Natural killer cell (primary cell): ENCODE data around the gene ZSCAN21. TPM values are rescaled to one million over a fixed set of nuclear protein-coding genes. Genes with fewer than 3 reads are reported as not detected.

Experiments
- ATAC-seq, 3 donors: fragments of 150-1000 bp in 2 of 3; fragments of 200-7000 bp in 1 of 3; cut with Tn5 transposase; 1 replicate in 1 of 3; 2 replicates in 2 of 3; pipeline ENCODE4 v1.10.0; 2021; ENCODE audit warnings: mild to moderate bottlenecking in 2 of 3, moderate library complexity in 2 of 3
- DNase-seq, 2 donors: peaks; one replicate each; pipeline versions ENCODE4 v3.0.0 to v3.0.0-alpha.2; 2013 to 2021; ENCODE audit warnings: mixed read lengths in 1 of 2
- H3K27ac ChIP-seq: one replicate; pipeline ENCODE4 v1.5.1; 2013; ENCODE audit warnings: mild to moderate bottlenecking, low read length
- H3K27me3 ChIP-seq: one replicate; pipeline ENCODE4 v1.6.1; 2013; ENCODE audit warnings: low read length; ENCODE audit not compliant: control insufficient read depth, insufficient read depth
- H3K36me3 ChIP-seq: one replicate; pipeline ENCODE4 v1.6.1; 2013; ENCODE audit warnings: low read length; ENCODE audit not compliant: control insufficient read depth, insufficient read depth
- H3K4me1 ChIP-seq: one replicate; pipeline ENCODE4 v1.6.1; 2013; ENCODE audit warnings: low read length; ENCODE audit not compliant: control insufficient read depth, insufficient read depth
- H3K4me3 ChIP-seq: one replicate; pipeline ENCODE4 v1.5.1; 2013; ENCODE audit warnings: low read length
- H3K9me3 ChIP-seq: one replicate; pipeline ENCODE4 v1.6.1; 2013; ENCODE audit warnings: low read length; ENCODE audit not compliant: control insufficient read depth, insufficient read depth
- H3K27ac Mint-ChIP-seq, 2 donors: one replicate each; pipeline ENCODE4 v1.8.0; 2022; ENCODE audit warnings: mild to moderate bottlenecking in 2 of 2, mixed read lengths in 2 of 2, moderate library complexity in 1 of 2
- H3K27me3 Mint-ChIP-seq, 2 donors: one replicate each; pipeline ENCODE4 v1.8.0; 2022; ENCODE audit warnings: low read depth in 2 of 2, mixed read lengths in 2 of 2
- H3K36me3 Mint-ChIP-seq: one replicate; pipeline ENCODE4 v1.8.0; 2022; ENCODE audit warnings: mixed read lengths
- H3K4me1 Mint-ChIP-seq, 2 donors: one replicate each; pipeline ENCODE4 v1.8.0; 2022; ENCODE audit warnings: mixed read lengths in 2 of 2
- H3K4me3 Mint-ChIP-seq: one replicate; pipeline ENCODE4 v1.8.0; 2022; ENCODE audit warnings: mild to moderate bottlenecking, moderate library complexity, mixed read lengths
- H3K9me3 Mint-ChIP-seq, 2 donors: one replicate each; pipeline ENCODE4 v1.8.0; 2022; ENCODE audit warnings: mixed read lengths in 2 of 2
- CTCF ChIP-seq: fragments of 200-600 bp; IDR thresholded peaks from one replicate; pipeline ENCODE4 v1.8.0; 2022; ENCODE audit warnings: antibody characterized with exemption
- WGBS: methylation state at CpG from one replicate; pipeline ENCODE4 v1.1.7; 2013; ENCODE audit warnings: missing lambda C conversion rate; ENCODE audit not compliant: insufficient coverage; 5-methylcytosine and 5-hydroxymethylcytosine counted together
- intact Hi-C: fragments of 100-400 bp; cut with micrococcal nuclease; formaldehyde crosslinking; loops from one replicate; pipeline ENCODE4 v1.14.2; 2022
- total RNA-seq, 4 donors: library from RNA; stranded (reverse); fragments of 120-200 nt in 1 of 4; gene quantifications; one replicate each; pipeline versions ENCODE4 v1.2.3 to v1.2.4, GENCODE V29; 2013 to 2022

ZSCAN21 gene
- total RNA-seq, 3 donors from 2014 or later (not counting 1 experiment from before 2014, with no cell fraction given) = 6.2 to 8.9 (median 7.2) TPM

GRCh38 chr7:100081535-100082102, 32.0 kb downstream of the ZSCAN21 start, which contains the start of gene ZNF3:
Gene ZNF3, minus strand, starts transcription at chr7:100081723. Its CDS starts 4,366 bp downstream, at chr7:100077357.
- Histone ChIP-seq H3K4me1 (peaks cover 24% of the 10 kb centered on the region), H3K36me3 (peaks cover 7% of the 10 kb centered on the region), H3K4me3 (peak within 1 kb of the TSS; percentile 71), H3K27ac (peak within 1 kb of the TSS; percentile 90), H3K9me3 (no peaks in the 10 kb centered on the region), H3K27me3 (no peaks in the 10 kb centered on the region)
- peak within 1 kb of the TSS; percentile 77 to 83 for H3K27ac Mint-ChIP-seq
- peak within 1 kb of the TSS; percentile 90 for H3K4me3 Mint-ChIP-seq
- intact Hi-C loops = loop anchor here (1.0 to 5.0 kb wide), 6 partner anchors 19 to 140 kb away; partner anchors contain the start of genes CNPY4, TAF6 and ZSCAN21
- peak; percentile 96 for TF ChIP-seq CTCF
- no peaks in the 10 kb centered on the region for H3K36me3 Mint-ChIP-seq
- peaks cover 20 to 34% of the 10 kb centered on the region in 2 donors for H3K4me1 Mint-ChIP-seq
- peak; percentile 98 to 99 for DNase-seq
- ATAC-seq = peak; percentile 80 to 93 (median 82)
- WGBS = under 1% methylated on average over 55 of the region's 55 CpGs
- H3K9me3 Mint-ChIP-seq = no peaks in the 10 kb centered on the region
- H3K27me3 Mint-ChIP-seq = no peaks in the 10 kb centered on the region

- Mint-ChIP-seq H3K36me3 (no peaks in the 10 kb centered on the region), H3K4me1 (peaks cover 20 to 34% of the 10 kb centered on the region in 2 donors), H3K27ac (peak overlapping the region; percentile 77 to 83), H3K27me3 (no peaks in the 10 kb centered on the region), H3K9me3 (no peaks in the 10 kb centered on the region), H3K4me3 (peak overlapping the region; percentile 90)
- DNase-seq (no peak), ATAC-seq (peak in 1 of 3 donors; percentile 4)
- H3K4me3 ChIP-seq = no peak overlapping the region
- no peaks in the 10 kb centered on the region for H3K27me3 ChIP-seq
- H3K27ac ChIP-seq = peak overlapping the region; percentile 90
- TF ChIP-seq CTCF = no peak
- H3K9me3 ChIP-seq = no peaks in the 10 kb centered on the region
- intact Hi-C loops = loop anchor here (1.0 to 5.0 kb wide), 3 partner anchors 17 to 36 kb away; partner anchors contain the start of genes CNPY4, TAF6 and ZSCAN21
- H3K4me1 ChIP-seq = peaks cover 26% of the 10 kb centered on the region
- 82% methylated on average over 3 of the region's 4 CpGs for WGBS
- peaks cover 2% of the 10 kb centered on the region for H3K36me3 ChIP-seq
These were observed 33.4 kb downstream of the ZSCAN21 start for GRCh38 chr7:100082978-100083377.

GRCh38 chr7:100085515-100085914, 35.9 kb downstream of the ZSCAN21 start:
- H3K9me3 Mint-ChIP-seq = no peaks in the 10 kb centered on the region

More at GRCh38 chr7:100085515-100085914, 35.9 kb downstream of the ZSCAN21 start:
- WGBS = 86% methylated on average over 3 of the region's 3 CpGs
- Histone ChIP-seq H3K4me3 (no peak overlapping the region), H3K9me3 (no peaks in the 10 kb centered on the region), H3K27me3 (no peaks in the 10 kb centered on the region), H3K4me1 (peaks cover 32% of the 10 kb centered on the region), H3K27ac (no peak overlapping the region), H3K36me3 (no peaks in the 10 kb centered on the region)
- peaks cover 24 to 40% of the 10 kb centered on the region in 2 donors for H3K4me1 Mint-ChIP-seq
- intact Hi-C loops = no loop called here
- no peak overlapping the region for H3K27ac Mint-ChIP-seq
- no peak for DNase-seq
- ATAC-seq = no peak
- no peak for TF ChIP-seq CTCF
- H3K36me3 Mint-ChIP-seq = no peaks in the 10 kb centered on the region
- H3K4me3 Mint-ChIP-seq = no peak overlapping the region
- no peaks in the 10 kb centered on the region for H3K27me3 Mint-ChIP-seq
